BLaER1 (cell line): ENCODE results near the gene DDX1.
"Not testable (repeated sequence)": the region's sequence is repeated elsewhere in the genome, so short reads cannot be mapped to it uniquely, and the experiment has no call there.

Source experiments
- H3K27ac ChIP-seq: shearing (Covaris generic); formaldehyde crosslinking; 2 replicates; pipeline ENCODE4 v1.8.1; 2022
- H3K27me3 ChIP-seq: shearing (Covaris generic); formaldehyde crosslinking; 2 replicates; pipeline ENCODE4 v1.8.1; 2022
- H3K36me3 ChIP-seq: shearing (Covaris generic); formaldehyde crosslinking; 2 replicates; pipeline ENCODE4 v1.8.1; 2022
- H3K4me1 ChIP-seq: shearing (Covaris generic); formaldehyde crosslinking; 2 replicates; pipeline ENCODE4 v1.8.1; 2022
- H3K4me2 ChIP-seq: shearing (Covaris generic); formaldehyde crosslinking; 2 replicates; pipeline ENCODE4 v1.8.1; 2022
- H3K4me3 ChIP-seq: shearing (Covaris generic); formaldehyde crosslinking; 2 replicates; pipeline ENCODE4 v1.8.1; 2022
- H3K9ac ChIP-seq: shearing (Covaris generic); formaldehyde crosslinking; 2 replicates; pipeline ENCODE4 v1.8.1; 2022
- H3K9me3 ChIP-seq: shearing (Covaris generic); formaldehyde crosslinking; 2 replicates; pipeline ENCODE4 v1.8.1; 2022
- H4K20me1 ChIP-seq: shearing (Covaris generic); formaldehyde crosslinking; 2 replicates; pipeline ENCODE4 v1.8.1; 2022
- Cebpa-rat ChIP-seq: shearing (Covaris generic); IDR thresholded peaks from 2 replicates; pipeline ENCODE4 v1.8.1; 2022

DDX1 gene

DNA sequence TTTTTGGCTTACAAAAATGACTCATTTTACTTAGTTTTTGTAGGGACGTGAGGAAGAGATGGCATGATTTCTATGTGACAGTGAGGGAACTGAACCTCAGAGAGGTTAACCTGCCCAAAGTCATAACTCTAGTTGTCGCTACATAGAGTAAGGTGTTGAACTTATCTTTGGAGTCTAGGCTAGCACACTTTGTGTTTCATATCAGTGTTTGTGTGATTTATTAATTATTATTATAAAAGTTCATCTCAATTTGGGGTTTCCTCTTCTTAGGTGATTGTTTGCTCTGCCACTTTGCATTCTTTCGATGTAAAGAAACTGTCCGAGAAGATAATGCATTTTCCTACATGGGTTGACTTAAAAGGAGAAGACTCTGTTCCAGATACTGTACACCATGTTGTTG is 28.3 kb downstream of the DDX1 start:
- H3K27me3 ChIP-seq, result no peaks in the 10 kb centered on the region
- no peak overlapping the region for H3K9ac ChIP-seq
- peaks cover 13% of the 10 kb centered on the region for H4K20me1 ChIP-seq
- no peaks in the 10 kb centered on the region for H3K4me1 ChIP-seq
- H3K4me3 ChIP-seq, result no peak overlapping the region
- no peak overlapping the region for H3K27ac ChIP-seq
- H3K36me3 ChIP-seq, result peaks cover 87% of the 10 kb centered on the region
- no peak for TF ChIP-seq Cebpa-rat
- no peaks in the 10 kb centered on the region for H3K9me3 ChIP-seq
- no peak overlapping the region for H3K4me2 ChIP-seq

DNA sequence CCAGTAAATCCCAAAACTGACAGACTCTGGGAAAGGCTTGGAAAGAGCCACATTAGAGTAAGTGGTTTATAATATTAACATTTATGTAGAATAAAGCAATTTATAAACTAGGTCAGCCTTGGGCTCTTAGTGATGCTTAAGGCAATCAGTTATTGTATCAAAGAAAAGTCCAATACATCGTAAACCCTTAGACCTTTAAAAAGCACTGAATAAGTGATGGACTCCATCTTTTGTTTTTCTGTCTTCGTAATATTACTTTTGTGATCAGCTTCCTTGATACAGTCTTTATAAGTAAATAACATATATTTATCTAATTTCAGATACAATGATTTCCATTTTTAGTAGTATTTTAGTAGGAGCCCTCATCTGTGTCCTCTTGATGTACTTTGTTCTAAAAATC is 28.7 kb downstream of the DDX1 start:
- H3K36me3 ChIP-seq, result peaks cover 87% of the 10 kb centered on the region
- no peak overlapping the region for H3K4me3 ChIP-seq
- no peak overlapping the region for H3K27ac ChIP-seq
- H4K20me1 ChIP-seq, result peaks cover 13% of the 10 kb centered on the region
- H3K4me1 ChIP-seq, result no peaks in the 10 kb centered on the region
- H3K27me3 ChIP-seq, result no peaks in the 10 kb centered on the region
- no peak for TF ChIP-seq Cebpa-rat
- H3K4me2 ChIP-seq, result no peak overlapping the region
- H3K9ac ChIP-seq, result no peak overlapping the region
- H3K9me3 ChIP-seq, result no peaks in the 10 kb centered on the region

DNA sequence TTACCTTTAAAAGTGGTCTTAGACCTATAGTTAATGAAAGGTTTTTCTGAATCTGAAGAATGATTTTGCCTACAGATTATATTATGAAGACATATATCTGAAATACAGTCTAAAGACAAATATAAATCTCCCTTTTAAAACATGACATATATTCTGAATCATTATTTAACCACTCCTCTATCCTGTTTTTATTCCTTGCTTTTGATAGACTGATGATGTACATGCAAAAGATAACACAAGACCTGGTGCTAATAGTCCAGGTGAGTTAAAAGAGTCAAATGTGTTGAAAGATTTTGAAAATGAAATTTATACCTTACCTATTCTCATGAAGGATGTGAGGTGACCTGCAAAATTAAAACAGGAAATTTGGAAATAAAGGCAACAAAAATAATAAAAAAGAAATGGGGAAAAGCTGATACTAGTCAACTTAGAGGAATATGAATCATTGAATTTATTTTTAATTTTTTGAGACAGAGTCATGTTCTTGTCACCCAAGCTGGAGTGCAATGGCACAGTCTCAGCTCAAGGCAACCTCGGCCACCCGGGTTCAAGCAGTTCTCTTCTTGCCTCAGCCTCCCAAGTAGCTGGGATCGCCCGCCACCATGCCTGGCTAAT is 29.3 kb downstream of the DDX1 start:
- Histone ChIP-seq H3K36me3 (peaks cover 87% of the 10 kb centered on the region), H3K9me3 (no peaks in the 10 kb centered on the region), H3K27me3 (no peaks in the 10 kb centered on the region), H3K27ac (no peak overlapping the region), H3K4me3 (no peak overlapping the region), H4K20me1 (peaks cover 13% of the 10 kb centered on the region), H3K9ac (no peak overlapping the region), H3K4me1 (no peaks in the 10 kb centered on the region), H3K4me2 (no peak overlapping the region)
- no peak for TF ChIP-seq Cebpa-rat

DNA sequence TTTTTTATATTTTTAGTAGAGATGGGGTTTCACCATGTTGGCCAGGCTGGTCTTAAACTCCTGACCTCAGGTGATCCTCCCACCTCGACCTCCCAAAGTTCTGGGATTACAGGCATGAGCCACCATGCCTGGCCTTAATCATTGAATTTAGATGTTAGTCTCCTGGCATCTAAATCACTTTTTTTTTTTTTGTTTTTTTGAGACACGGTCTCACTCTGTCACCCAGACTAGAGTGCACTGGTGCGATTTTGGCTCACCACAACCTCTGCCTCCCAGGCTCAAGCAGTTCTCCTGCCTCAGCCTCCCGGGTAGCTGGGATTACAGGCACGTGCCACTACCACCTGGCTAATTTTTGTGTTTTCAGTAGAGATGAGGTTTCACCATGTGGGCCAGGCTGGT is 29.8 kb downstream of the DDX1 start:
- not testable (repeated sequence) for H3K4me2 ChIP-seq, H3K4me3 ChIP-seq, H3K9me3 ChIP-seq, H3K27me3 ChIP-seq, H3K4me1 ChIP-seq, H3K9ac ChIP-seq, H3K27ac ChIP-seq
- Histone ChIP-seq H3K36me3 (peaks cover 87% of the 10 kb centered on the region), H4K20me1 (peaks cover 13% of the 10 kb centered on the region)

DNA sequence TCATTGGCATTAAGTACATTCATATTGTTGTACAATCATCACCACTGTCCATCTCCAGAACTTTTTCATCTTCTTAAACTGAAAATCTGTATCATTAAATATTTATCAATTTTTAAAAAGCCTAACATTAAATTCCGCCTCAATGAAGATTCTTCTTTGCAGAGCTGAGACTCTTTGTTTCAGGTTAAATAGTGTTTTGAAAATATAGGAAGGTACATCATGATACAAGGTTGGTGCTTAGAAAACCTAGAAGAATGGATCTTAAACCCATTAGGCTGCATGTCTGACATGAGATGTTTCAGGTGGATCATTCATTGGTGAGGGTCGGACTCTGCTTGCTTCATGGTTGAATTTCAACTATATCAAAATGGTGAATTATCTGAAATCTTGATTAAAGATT is 30.5 kb downstream of the DDX1 start:
- H3K4me2 ChIP-seq, result no peak overlapping the region
- H3K36me3 ChIP-seq, result peaks cover 91% of the 10 kb centered on the region
- no peaks in the 10 kb centered on the region for H3K9me3 ChIP-seq
- TF ChIP-seq Cebpa-rat, result no peak
- H3K4me3 ChIP-seq, result no peak overlapping the region
- peaks cover 13% of the 10 kb centered on the region for H4K20me1 ChIP-seq
- no peak overlapping the region for H3K27ac ChIP-seq
- no peak overlapping the region for H3K9ac ChIP-seq
- H3K4me1 ChIP-seq, result no peaks in the 10 kb centered on the region
- H3K27me3 ChIP-seq, result no peaks in the 10 kb centered on the region

DNA sequence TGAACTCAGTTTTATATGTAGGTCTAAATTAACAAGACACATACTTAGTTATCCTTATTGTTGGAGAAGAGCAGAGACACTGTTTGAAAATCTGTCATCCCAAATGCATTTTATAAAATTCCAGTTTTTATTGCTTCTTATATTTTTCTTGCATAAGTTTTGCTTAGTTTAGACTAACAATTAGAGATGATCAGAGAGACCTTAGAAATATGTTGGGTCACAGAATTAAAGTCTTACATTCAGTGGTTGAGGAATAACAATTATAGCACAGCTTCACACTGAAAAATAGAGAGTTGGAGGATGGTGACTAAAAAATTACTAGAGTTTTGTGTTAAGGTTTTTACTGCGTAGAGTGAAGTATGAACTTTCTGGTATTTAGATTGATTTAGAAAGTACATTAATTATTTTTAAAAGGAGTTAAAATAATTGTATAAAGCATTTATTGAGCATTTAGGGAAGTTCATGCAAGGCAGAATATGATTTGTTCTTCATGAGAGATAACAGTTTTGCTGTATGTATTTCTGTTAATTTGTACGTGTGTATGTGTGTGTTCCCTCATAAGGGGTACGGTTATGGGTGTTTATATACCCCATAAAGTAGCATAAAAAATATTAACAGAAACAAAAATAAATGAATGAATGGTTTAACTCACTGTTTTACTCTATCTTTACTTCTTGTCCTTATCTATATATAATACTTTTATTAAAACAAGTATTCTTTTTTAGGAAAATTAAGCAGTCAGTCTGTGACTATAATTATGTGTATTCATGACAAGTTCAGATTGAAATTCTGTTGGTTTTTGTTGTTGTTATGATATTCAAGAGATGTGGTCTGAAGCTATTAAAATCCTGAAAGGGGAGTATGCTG is 31.2 kb downstream of the DDX1 start:
- Histone ChIP-seq H3K36me3 (peaks cover 97% of the 10 kb centered on the region), H3K9ac (no peak overlapping the region), H3K4me2 (no peak overlapping the region), H3K4me1 (no peaks in the 10 kb centered on the region), H3K9me3 (no peaks in the 10 kb centered on the region), H3K27me3 (no peaks in the 10 kb centered on the region), H3K4me3 (no peak overlapping the region), H4K20me1 (peaks cover 13% of the 10 kb centered on the region), H3K27ac (no peak overlapping the region)
- TF ChIP-seq Cebpa-rat, result no peak

DNA sequence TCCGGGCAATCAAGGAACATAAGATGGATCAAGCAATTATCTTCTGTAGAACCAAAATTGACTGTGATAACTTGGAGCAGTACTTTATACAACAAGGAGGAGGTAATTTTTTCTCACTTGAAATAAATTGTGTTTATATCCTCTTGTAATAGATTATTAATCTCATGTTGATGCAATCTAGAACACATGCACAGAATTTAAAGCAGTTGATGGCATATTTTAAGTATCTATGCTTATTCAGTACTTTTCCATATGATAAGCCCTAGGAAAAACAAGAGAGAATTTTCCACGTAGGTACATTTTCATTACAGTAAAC is 31.8 kb downstream of the DDX1 start:
- Histone ChIP-seq H4K20me1 (peaks cover 9% of the 10 kb centered on the region), H3K9ac (no peak overlapping the region), H3K27ac (no peak overlapping the region), H3K4me3 (no peak overlapping the region), H3K9me3 (no peaks in the 10 kb centered on the region), H3K27me3 (no peaks in the 10 kb centered on the region), H3K4me1 (no peaks in the 10 kb centered on the region), H3K4me2 (no peak overlapping the region), H3K36me3 (peaks cover 97% of the 10 kb centered on the region)
- TF ChIP-seq Cebpa-rat, result no peak

DNA sequence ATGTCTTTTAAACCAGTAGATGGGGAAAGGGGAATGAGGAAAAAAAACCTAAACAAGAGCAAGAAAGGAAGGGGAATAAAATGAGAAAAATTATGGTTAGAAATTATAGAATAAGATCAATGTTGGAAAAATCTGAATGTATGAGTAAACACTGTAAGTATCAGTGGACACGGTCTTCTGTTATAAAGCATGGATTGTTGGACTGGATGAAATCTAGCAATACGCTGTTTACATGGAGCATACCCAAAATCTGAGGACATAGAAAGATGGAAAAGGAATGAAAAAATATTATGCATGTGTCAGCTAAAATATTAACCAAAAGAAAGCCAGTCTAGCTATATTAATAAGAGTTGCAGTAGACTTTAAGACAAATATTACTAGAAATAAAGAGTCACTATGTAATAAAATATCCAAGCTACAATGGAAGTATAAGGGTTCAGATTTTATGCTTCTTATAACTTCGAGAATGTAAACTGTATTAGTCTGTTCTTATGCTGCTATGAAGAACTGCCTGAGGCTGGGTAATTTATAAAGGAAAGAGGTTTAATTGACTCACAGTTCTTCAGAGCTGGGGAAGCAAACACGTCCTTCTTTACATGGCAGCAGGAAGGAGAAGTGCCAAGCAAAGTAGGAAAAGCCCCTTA is 32.4 kb downstream of the DDX1 start:
- H3K27me3 ChIP-seq, result no peaks in the 10 kb centered on the region
- no peak overlapping the region for H3K4me2 ChIP-seq
- H3K36me3 ChIP-seq, result peaks cover 94% of the 10 kb centered on the region
- no peaks in the 10 kb centered on the region for H3K9me3 ChIP-seq
- peaks cover 3% of the 10 kb centered on the region for H4K20me1 ChIP-seq
- H3K27ac ChIP-seq, result no peak overlapping the region
- H3K4me3 ChIP-seq, result no peak overlapping the region
- TF ChIP-seq Cebpa-rat, result no peak
- no peak overlapping the region for H3K9ac ChIP-seq
- no peaks in the 10 kb centered on the region for H3K4me1 ChIP-seq

DNA sequence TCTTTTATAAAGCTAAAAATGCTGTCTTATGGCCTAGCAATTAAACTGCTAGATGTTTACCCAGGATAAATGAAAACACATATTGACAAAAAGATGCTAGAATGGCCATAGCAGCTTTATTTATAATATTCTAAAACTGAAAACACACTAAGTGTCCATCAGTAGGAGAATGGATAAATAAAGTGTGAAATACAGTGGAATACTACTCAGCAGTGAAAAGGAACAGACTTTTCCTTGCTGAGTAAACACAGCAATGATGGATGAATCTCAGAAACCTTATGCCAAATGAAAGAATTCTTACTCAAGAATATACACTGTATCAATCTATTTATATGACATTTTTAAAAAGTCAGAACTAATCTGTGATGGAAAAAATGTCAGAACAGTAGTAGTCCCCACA is 33.2 kb downstream of the DDX1 start:
- Histone ChIP-seq H3K4me1 (no peaks in the 10 kb centered on the region), H3K9ac (no peak overlapping the region), H3K4me3 (no peak overlapping the region), H4K20me1 (no peaks in the 10 kb centered on the region), H3K4me2 (no peak overlapping the region), H3K27ac (no peak overlapping the region), H3K36me3 (peaks cover 93% of the 10 kb centered on the region), H3K9me3 (no peaks in the 10 kb centered on the region), H3K27me3 (no peaks in the 10 kb centered on the region)
- no peak for TF ChIP-seq Cebpa-rat

DNA sequence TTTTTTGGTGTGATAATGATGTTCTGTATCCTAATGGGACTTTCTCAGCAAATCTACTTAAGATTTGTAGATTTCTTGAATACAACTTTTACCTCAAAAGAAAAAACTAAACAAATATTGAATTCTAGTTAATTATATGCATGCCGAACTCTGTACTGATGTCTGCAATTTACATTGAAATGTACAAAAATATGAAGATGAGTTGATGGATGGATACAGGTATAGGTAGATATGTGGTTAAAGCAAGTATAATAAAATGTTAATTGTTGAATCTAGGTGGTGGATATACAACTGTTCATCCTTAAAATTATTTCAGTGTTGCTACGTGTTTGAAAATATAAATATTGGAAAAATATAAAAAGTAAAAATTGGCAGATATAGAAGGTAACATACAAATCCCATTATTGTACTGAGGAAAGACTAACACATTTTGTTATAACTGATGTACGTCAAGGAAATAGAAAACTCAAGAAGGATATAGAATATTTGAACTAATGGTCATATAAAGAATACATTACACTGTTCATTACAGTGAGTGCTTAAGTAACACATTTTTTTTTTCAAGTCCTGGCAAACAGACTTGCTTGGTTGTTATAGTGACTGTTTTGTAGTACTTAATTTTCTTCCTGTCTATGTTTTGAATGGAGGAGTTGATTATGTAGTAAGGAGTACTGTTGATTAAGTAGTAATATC is 33.8 kb downstream of the DDX1 start:
- no peak for TF ChIP-seq Cebpa-rat
- Histone ChIP-seq H3K4me2 (no peak overlapping the region), H3K9me3 (no peaks in the 10 kb centered on the region), H3K36me3 (peaks cover 93% of the 10 kb centered on the region), H3K4me3 (no peak overlapping the region), H4K20me1 (no peaks in the 10 kb centered on the region), H3K9ac (no peak overlapping the region), H3K27me3 (no peaks in the 10 kb centered on the region), H3K4me1 (no peaks in the 10 kb centered on the region), H3K27ac (no peak overlapping the region)
